ENCODE data around the gene TTC19. TPM values are rescaled to one million over a fixed set of nuclear protein-coding genes. Genes with fewer than 3 reads are reported as not detected.

Gene TTC19
- total RNA-seq, 1 donor from 2014 or later, result 35.9 TPM

- no peak overlapping the region for H3K4me3 Mint-ChIP-seq (ENCODE audit: unreplicated experiment)
- peaks cover 19% of the 10 kb centered on the region for H3K9me3 Mint-ChIP-seq (ENCODE audit: unreplicated experiment)
- no peak for DNase-seq
- peaks cover 28% of the 10 kb centered on the region for H3K4me1 Mint-ChIP-seq (ENCODE audit: low read depth, unreplicated experiment)
- no peak for TF ChIP-seq CTCF (IDR thresholded peaks at IDR 0.05; ENCODE audit: partially characterized antibody, unreplicated experiment)
- H3K36me3 Mint-ChIP-seq (ENCODE audit: unreplicated experiment), result peaks cover 5% of the 10 kb centered on the region
- peaks cover 21% of the 10 kb centered on the region for H3K27me3 Mint-ChIP-seq (ENCODE audit: unreplicated experiment)
- no peak overlapping the region for H3K27ac Mint-ChIP-seq (ENCODE audit: unreplicated experiment)
These were observed 45.4 kb upstream of the TTC19 start for GRCh38 chr17:15954222-15954621.

- Mint-ChIP-seq H3K36me3 (ENCODE audit: unreplicated experiment) (no peaks in the 10 kb centered on the region), H3K27me3 (ENCODE audit: unreplicated experiment) (peaks cover 18% of the 10 kb centered on the region), H3K4me1 (ENCODE audit: low read depth, unreplicated experiment) (peaks cover 28% of the 10 kb centered on the region), H3K4me3 (ENCODE audit: unreplicated experiment) (peak overlapping the region; percentile 70), H3K27ac (ENCODE audit: unreplicated experiment) (peak overlapping the region; percentile 85), H3K9me3 (ENCODE audit: unreplicated experiment) (peaks cover 19% of the 10 kb centered on the region)
- DNase-seq, result peak; percentile 58
- no peak for TF ChIP-seq CTCF (IDR thresholded peaks at IDR 0.05; ENCODE audit: partially characterized antibody, unreplicated experiment)
These were observed 43.7 kb upstream of the TTC19 start for GRCh38 chr17:15955793-15956541.

- TF ChIP-seq CTCF (IDR thresholded peaks at IDR 0.05; ENCODE audit: partially characterized antibody, unreplicated experiment), result no peak
- peaks cover 19% of the 10 kb centered on the region for H3K9me3 Mint-ChIP-seq (ENCODE audit: unreplicated experiment)
These were observed 42.4 kb upstream of the TTC19 start for GRCh38 chr17:15957206-15957605.

GRCh38 chr17:15957608-15958307 lies 41.9 kb upstream of the TTC19 start:
- no peak for TF ChIP-seq CTCF (IDR thresholded peaks at IDR 0.05; ENCODE audit: partially characterized antibody, unreplicated experiment)
- Mint-ChIP-seq H3K36me3 (ENCODE audit: unreplicated experiment) (no peaks in the 10 kb centered on the region), H3K4me3 (ENCODE audit: unreplicated experiment) (no peak overlapping the region), H3K9me3 (ENCODE audit: unreplicated experiment) (peaks cover 16% of the 10 kb centered on the region), H3K4me1 (ENCODE audit: low read depth, unreplicated experiment) (peaks cover 26% of the 10 kb centered on the region), H3K27me3 (ENCODE audit: unreplicated experiment) (peaks cover 13% of the 10 kb centered on the region), H3K27ac (ENCODE audit: unreplicated experiment) (no peak overlapping the region)
- DNase-seq, result no peak

More at GRCh38 chr17:15957206-15957605, 42.4 kb upstream of the TTC19 start:
- H3K4me3 Mint-ChIP-seq (ENCODE audit: unreplicated experiment), result no peak overlapping the region
- no peaks in the 10 kb centered on the region for H3K36me3 Mint-ChIP-seq (ENCODE audit: unreplicated experiment)
- peaks cover 18% of the 10 kb centered on the region for H3K27me3 Mint-ChIP-seq (ENCODE audit: unreplicated experiment)
- H3K4me1 Mint-ChIP-seq (ENCODE audit: low read depth, unreplicated experiment), result peaks cover 28% of the 10 kb centered on the region
- H3K27ac Mint-ChIP-seq (ENCODE audit: unreplicated experiment), result no peak overlapping the region
- DNase-seq, result no peak

- Mint-ChIP-seq H3K36me3 (ENCODE audit: unreplicated experiment) (no peaks in the 10 kb centered on the region), H3K4me1 (ENCODE audit: low read depth, unreplicated experiment) (peaks cover 24% of the 10 kb centered on the region), H3K9me3 (ENCODE audit: unreplicated experiment) (peaks cover 16% of the 10 kb centered on the region), H3K27ac (ENCODE audit: unreplicated experiment) (peak overlapping the region; percentile 1), H3K4me3 (ENCODE audit: unreplicated experiment) (no peak overlapping the region), H3K27me3 (ENCODE audit: unreplicated experiment) (peaks cover 12% of the 10 kb centered on the region)
- DNase-seq, result no peak
- no peak for TF ChIP-seq CTCF (IDR thresholded peaks at IDR 0.05; ENCODE audit: partially characterized antibody, unreplicated experiment)
These were observed 41.2 kb upstream of the TTC19 start for GRCh38 chr17:15958484-15958854.

Measured in glutamatergic neuron (in vitro differentiated cells).